SK-N-SH (cell line): ENCODE data around the gene RBM47. TPM values are rescaled to one million over a fixed set of nuclear protein-coding genes. Genes with fewer than 3 reads are reported as not detected.

Experiments
- CTCF ChIA-PET: fragments of 300-600, 350-600 bp; formaldehyde crosslinking; extraction: SDS; loops from one replicate; lab custom pipeline; 2021; lab: Yijun Ruan, JAX
- POLR2A ChIA-PET: fragments of 350-600 bp; sonication (Branson Sonifier 250); formaldehyde crosslinking; extraction: SDS; loops from one replicate; lab custom pipeline; 2020; ENCODE audit warnings: antibody characterized with exemption, inconsistent platforms; lab: Yijun Ruan, JAX
- DNase-seq: peaks from one replicate; pipeline ENCODE4 v3.0.0; 2012
- H2AFZ ChIP-seq: fragments of 200-600 bp; sonication (generic); 2 replicates; pipeline ENCODE4 v1.8.1; 2016; ENCODE audit warnings: antibody characterized with exemption, mild to moderate bottlenecking, low read depth
- H3F3A ChIP-seq: fragments of 200-600 bp; sonication (generic); replicated peaks from 2 replicates; pipeline ENCODE3; 2016; ENCODE audit warnings: antibody characterized with exemption, mild to moderate bottlenecking; ENCODE audit not compliant: insufficient read depth
- H3K27ac ChIP-seq, 2 experiments: fragments of 200-500 bp in 1 of 2; fragments of 200-600 bp in 1 of 2; sonication (Bioruptor generic) in 1 of 2; sonication (generic), shearing (Covaris generic) in 1 of 2; 2 replicates each; pipeline versions ENCODE4 v1.5.1 to v1.6.1; 2014 to 2016; ENCODE audit warnings: low read depth in 2 of 2, inconsistent platforms in 1 of 2, low read length in 1 of 2, mild to moderate bottlenecking in 1 of 2, mixed read lengths in 1 of 2
- H3K27me3 ChIP-seq: fragments of 200-600 bp; sonication (generic), shearing (Covaris generic); 2 replicates; pipeline ENCODE4 v1.6.1; 2016; ENCODE audit warnings: mixed run types; ENCODE audit not compliant: insufficient read depth
- H3K36me3 ChIP-seq, 2 experiments: fragments of 200-500 bp in 1 of 2; fragments of 200-600 bp in 1 of 2; sonication (Bioruptor generic) in 1 of 2; sonication (generic) in 1 of 2; replicated peaks in 1 of 2; 2 replicates each; pipeline versions ENCODE3 to v1.5.1; 2014 to 2016; ENCODE audit warnings: low read length in 1 of 2, mild to moderate bottlenecking in 1 of 2; ENCODE audit not compliant: insufficient read depth in 2 of 2, control insufficient read depth in 1 of 2
- H3K4me1 ChIP-seq, 2 experiments: fragments of 200-500 bp in 1 of 2; fragments of 200-600 bp in 1 of 2; sonication (Bioruptor generic) in 1 of 2; sonication (generic), shearing (Covaris generic) in 1 of 2; 2 replicates each; pipeline versions ENCODE4 v1.5.1 to v1.6.1; 2014 to 2016; ENCODE audit warnings: low read depth in 1 of 2, low read length in 1 of 2, mixed run types in 1 of 2; ENCODE audit not compliant: insufficient read depth in 2 of 2, control insufficient read depth in 1 of 2
- H3K4me2 ChIP-seq: fragments of 200-600 bp; sonication (generic), shearing (Covaris generic); 2 replicates; pipeline ENCODE4 v1.6.1; 2017; ENCODE audit warnings: mixed run types
- H3K4me3 ChIP-seq, 2 experiments: fragments of 200-500 bp in 1 of 2; fragments of 200-600 bp in 1 of 2; sonication (Bioruptor generic) in 1 of 2; sonication (generic), shearing (Covaris generic) in 1 of 2; 2 replicates each; pipeline versions ENCODE4 v1.5.1 to v1.8.1; 2014 to 2016; ENCODE audit warnings: low read depth in 2 of 2, inconsistent platforms in 1 of 2, low read length in 1 of 2, mild to moderate bottlenecking in 1 of 2, mixed read lengths in 1 of 2, moderate library complexity in 1 of 2
- H3K79me2 ChIP-seq: fragments of 200-600 bp; sonication (generic); 2 replicates; pipeline ENCODE4 v1.8.1; 2017; ENCODE audit warnings: mild to moderate bottlenecking; ENCODE audit not compliant: insufficient read depth
- H3K9ac ChIP-seq: fragments of 200-600 bp; sonication (generic); 2 replicates; pipeline ENCODE4 v1.6.1; 2017; ENCODE audit warnings: mixed run types
- H3K9me2 ChIP-seq: fragments of 200-600 bp; sonication (generic); 2 replicates; pipeline ENCODE4 v1.6.1; 2017; ENCODE audit warnings: mixed run types
- H3K9me3 ChIP-seq: fragments of 200-600 bp; sonication (generic); 2 replicates; pipeline ENCODE4 v1.6.1; 2017; ENCODE audit warnings: mixed run types, mild to moderate bottlenecking, moderate library complexity
- H4K20me1 ChIP-seq: fragments of 200-600 bp; sonication (generic); 2 replicates; pipeline ENCODE4 v1.6.1; 2017; ENCODE audit warnings: mild to moderate bottlenecking, mixed run types; ENCODE audit not compliant: insufficient read depth
- CHD2 ChIP-seq: fragments of 150-350 bp; IDR thresholded peaks from 2 replicates; pipeline ENCODE4 v1.6.1; 2018; ENCODE audit warnings: low read length; ENCODE audit not compliant: partially characterized antibody
- FOXJ3 ChIP-seq: sonication (generic); formaldehyde crosslinking; IDR thresholded peaks from 2 replicates; pipeline ENCODE4 v1.5.1; 2020; ENCODE audit warnings: mild to moderate bottlenecking, missing genetic modification reagents
- GABPA ChIP-seq: IDR thresholded peaks from 2 replicates; pipeline ENCODE4 v1.4.0; 2012; ENCODE audit warnings: low read depth, mild to moderate bottlenecking
- GATA2 ChIP-seq: sonication (generic); formaldehyde crosslinking; IDR thresholded peaks from 2 replicates; pipeline ENCODE4 v1.5.0; 2020; ENCODE audit warnings: mild to moderate bottlenecking, missing genetic modification reagents
- IRF3 ChIP-seq: fragments of 150-350 bp; IDR thresholded peaks from 2 replicates; pipeline ENCODE4 v1.6.1; 2016; ENCODE audit warnings: mild to moderate bottlenecking, low read depth, low read length
- MAX ChIP-seq: IDR thresholded peaks from 2 replicates; pipeline ENCODE4 v1.4.0; 2012; ENCODE audit warnings: low read depth
- MEF2A ChIP-seq: IDR thresholded peaks from 2 replicates; pipeline ENCODE4 v1.4.0; 2012; ENCODE audit warnings: low read depth, borderline replicate concordance
- MXI1 ChIP-seq: IDR thresholded peaks from 2 replicates; pipeline ENCODE4 v1.6.1; 2012; ENCODE audit warnings: mild to moderate bottlenecking, low read depth, low read length, improper control_type of control experiment
- NRF1 ChIP-seq: IDR thresholded peaks from 2 replicates; pipeline ENCODE4 v1.6.1; 2012; ENCODE audit warnings: low read depth, mild to moderate bottlenecking, low read length
- RAD21 ChIP-seq: IDR thresholded peaks from 2 replicates; pipeline ENCODE4 v1.6.1; 2012; ENCODE audit warnings: mild to moderate bottlenecking, low read length
- REST ChIP-seq: IDR thresholded peaks from 2 replicates; pipeline ENCODE4 v1.6.1; 2012; ENCODE audit warnings: mild to moderate bottlenecking, low read depth, low read length, moderate library complexity
- RFX5 ChIP-seq: IDR thresholded peaks from 2 replicates; pipeline ENCODE4 v1.6.1; 2012; ENCODE audit warnings: mild to moderate bottlenecking, improper control_type of control experiment, low read length
- RXRA ChIP-seq: IDR thresholded peaks from 2 replicates; pipeline ENCODE4 v1.4.0; 2012; ENCODE audit warnings: low read depth, mild to moderate bottlenecking, borderline replicate concordance
- SMC3 ChIP-seq: IDR thresholded peaks from 2 replicates; pipeline ENCODE4 v1.6.1; 2012; ENCODE audit warnings: low read depth, low read length, improper control_type of control experiment
- TAF1 ChIP-seq: IDR thresholded peaks from 2 replicates; pipeline ENCODE4 v1.6.1; 2012; ENCODE audit warnings: low read depth, mild to moderate bottlenecking, low read length, moderate library complexity, borderline replicate concordance
- YY1 ChIP-seq: IDR thresholded peaks from 2 replicates; pipeline ENCODE4 v1.4.0; 2012; ENCODE audit warnings: low read depth, mild to moderate bottlenecking
- ZBTB33 ChIP-seq: IDR thresholded peaks from 2 replicates; pipeline ENCODE4 v1.4.0; 2012; ENCODE audit warnings: low read depth, borderline replicate concordance
- WGBS: methylation state at CpG from one replicate; pipeline ENCODE4 v1.1.6; 2017; ENCODE audit warnings: low lambda C conversion rate; 5-methylcytosine and 5-hydroxymethylcytosine counted together
- polyA plus RNA-seq, 3 experiments: library from polyadenylated mRNA; depleted of rRNA; stranded (reverse); fragments of >200 nt; gene quantifications; 2 replicates each; pipeline ENCODE4 v1.2.3, GENCODE V29; 2012

Gene RBM47
- polyA plus RNA-seq, 1 of the 3 experiments (the other 2 are of a cell fraction): 6.8 TPM

- no peak overlapping the region for H3K4me2 ChIP-seq
- WGBS: 89% methylated on average over 1 of the region's 1 CpG
- no peak for TF ChIP-seq RXRA
- TF ChIP-seq MEF2A: no peak
- no peak for TF ChIP-seq MXI1
- TF ChIP-seq GATA2 (CRISPR knock-in tag): no peak
- TF ChIP-seq NRF1: no peak
- TF ChIP-seq REST: no peak
- TF ChIP-seq, all 33 proteins: peak for 0
- ChIA-PET CTCF (no interaction called here), POLR2A (no interaction called here)
- no peak for DNase-seq
- Histone ChIP-seq H3K9ac (no peak overlapping the region), H3K27ac (no peak overlapping the region), H3K27me3 (no peaks in the 10 kb centered on the region), H3K36me3 (no peaks in the 10 kb centered on the region), H3K4me1 (no peaks in the 10 kb centered on the region), H3K9me2 (no peaks in the 10 kb centered on the region), H3K4me3 (no peak overlapping the region), H4K20me1 (no peaks in the 10 kb centered on the region), H2AFZ (no peak overlapping the region), H3K9me3 (no peaks in the 10 kb centered on the region), H3F3A (no peaks in the 10 kb centered on the region), H3K79me2 (no peaks in the 10 kb centered on the region)
These were observed 188.2 kb downstream of the RBM47 start for GRCh38 chr4:40441430-40441829.

- Histone ChIP-seq H3K9me3 (no peaks in the 10 kb centered on the region), H3K4me2 (no peak overlapping the region), H3K9me2 (no peaks in the 10 kb centered on the region), H3K79me2 (no peaks in the 10 kb centered on the region), H3K27ac (no peak overlapping the region), H3K4me3 (no peak overlapping the region), H3K9ac (no peak overlapping the region), H3K36me3 (no peaks in the 10 kb centered on the region), H3K27me3 (no peaks in the 10 kb centered on the region), H3K4me1 (no peaks in the 10 kb centered on the region), H4K20me1 (no peaks in the 10 kb centered on the region), H2AFZ (no peak overlapping the region), H3F3A (no peaks in the 10 kb centered on the region)
- TF ChIP-seq ZBTB33 (no peak), RFX5 (no peak), MAX (no peak), IRF3 (no peak), YY1 (no peak), FOXJ3 (CRISPR knock-in tag) (no peak), GATA2 (CRISPR knock-in tag) (no peak), GABPA (no peak), RXRA (no peak), CHD2 (no peak), TAF1 (no peak), SMC3 (no peak), RAD21 (no peak)
- ChIA-PET POLR2A (no interaction called here), CTCF (no interaction called here)
- 50% methylated on average over 1 of the region's 1 CpG for WGBS
- DNase-seq: no peak
These were observed 190.1 kb downstream of the RBM47 start for GRCh38 chr4:40439519-40439918.
